Measurements from ENCODE around the gene KRT71.

Gene KRT71

DNA sequence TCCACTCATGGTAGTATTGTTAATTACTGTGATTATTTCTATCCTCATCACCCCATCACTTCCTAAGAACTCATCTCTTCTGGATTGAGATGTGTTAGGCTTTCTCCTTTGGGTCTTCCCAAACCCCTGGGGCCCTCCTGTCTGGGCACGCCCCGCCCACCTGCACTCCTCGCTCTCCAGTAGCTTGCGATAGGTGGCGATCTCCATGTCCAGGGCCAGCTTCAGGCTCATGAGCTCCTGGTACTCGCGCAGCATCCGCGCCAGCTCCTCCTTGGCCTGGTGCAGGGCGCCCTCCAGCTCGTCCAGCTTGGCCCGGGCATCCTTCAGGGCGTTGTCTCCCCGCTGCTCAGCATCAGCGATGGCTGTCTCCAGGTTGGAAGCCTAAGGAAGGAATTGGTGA is 6.8 kb downstream of the KRT71 start:
- Histone ChIP-seq H3K27ac (ENCODE audit: low read depth, low read length, poor library complexity, severe bottlenecking) (no peak overlapping the region), H3K9me3 (ENCODE audit: low read length) (no peaks in the 10 kb centered on the region), H3K36me3 (ENCODE audit: insufficient read depth, low read length) (no peaks in the 10 kb centered on the region), H4K20me1 (ENCODE audit: insufficient read depth, low read length) (no peaks in the 10 kb centered on the region), H3K9me2 (ENCODE audit: low read depth, low read length) (no peaks in the 10 kb centered on the region), H3K79me2 (ENCODE audit: insufficient read depth, low read length) (no peaks in the 10 kb centered on the region), H3K4me2 (ENCODE audit: low read length) (no peak overlapping the region), H3K4me3 (ENCODE audit: low read depth, low read length, poor library complexity, severe bottlenecking) (no peak overlapping the region), H3F3A (ENCODE audit: insufficient read depth, low read length) (no peaks in the 10 kb centered on the region), H3K9ac (ENCODE audit: low read length) (no peak overlapping the region), H3K27me3 (ENCODE audit: insufficient read depth, low read length) (no peaks in the 10 kb centered on the region), H2AFZ (ENCODE audit: low read length) (no peak overlapping the region), H3K4me1 (ENCODE audit: insufficient read depth, low read length, severe bottlenecking) (no peaks in the 10 kb centered on the region)
- TF ChIP-seq CTCF (IDR thresholded peaks at IDR 0.05; ENCODE audit: low read length): no peak
- no peak for TF ChIP-seq EZH2 (IDR thresholded peaks at IDR 0.05; ENCODE audit: borderline replicate concordance, low read length)

DNA sequence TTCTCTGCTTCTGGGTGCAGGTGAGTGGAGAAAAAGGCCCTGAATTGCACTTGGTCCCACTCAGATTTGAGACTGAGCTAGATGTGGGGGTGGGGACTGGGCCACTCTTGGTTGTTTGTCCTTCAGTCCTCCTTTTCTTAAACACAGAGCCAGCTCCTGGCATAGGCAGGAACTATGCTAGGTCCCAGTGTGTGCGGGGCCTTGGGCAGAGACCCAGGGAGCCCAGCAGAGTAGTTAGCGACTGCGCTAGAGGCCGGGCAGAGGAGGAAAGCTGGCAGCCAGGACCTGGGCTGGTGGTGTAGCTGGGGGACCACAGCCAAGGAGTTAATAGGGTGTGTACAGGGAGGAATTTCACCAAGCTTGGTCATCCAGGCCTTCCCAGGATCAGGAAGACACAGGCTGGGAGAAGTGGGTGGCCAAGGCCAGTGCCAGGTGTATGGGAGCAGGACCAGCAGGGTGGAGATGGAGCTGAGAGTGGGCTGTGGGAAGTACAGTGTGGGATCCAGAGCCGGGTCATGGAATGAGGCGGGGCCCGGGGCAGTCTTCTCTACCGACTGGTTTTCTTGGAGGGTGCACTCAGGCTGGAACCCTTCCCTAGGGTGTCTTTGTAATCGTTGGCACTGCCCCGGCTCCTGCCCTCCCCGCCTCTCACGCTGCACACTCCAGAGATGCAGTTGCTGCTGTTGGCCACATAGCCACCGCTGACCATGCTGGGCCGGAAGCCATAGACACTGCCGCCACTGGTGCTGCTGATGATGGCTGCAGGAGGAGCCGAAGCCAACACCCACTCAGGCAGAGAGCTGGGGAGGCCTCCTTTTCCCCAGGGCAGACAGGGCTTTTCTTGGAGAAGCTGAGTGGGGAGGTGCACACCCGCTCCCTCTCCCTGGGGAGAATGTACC is 8.7 kb downstream of the KRT71 start:
- no peak overlapping the region for H3K9ac ChIP-seq (ENCODE audit: low read length)
- H3K9me2 ChIP-seq (ENCODE audit: low read depth, low read length): no peaks in the 10 kb centered on the region
- H4K20me1 ChIP-seq (ENCODE audit: insufficient read depth, low read length): no peaks in the 10 kb centered on the region
- no peak overlapping the region for H2AFZ ChIP-seq (ENCODE audit: low read length)
- no peaks in the 10 kb centered on the region for H3K27me3 ChIP-seq (ENCODE audit: insufficient read depth, low read length)
- no peaks in the 10 kb centered on the region for H3K79me2 ChIP-seq (ENCODE audit: insufficient read depth, low read length)
- no peaks in the 10 kb centered on the region for H3K36me3 ChIP-seq (ENCODE audit: insufficient read depth, low read length)
- H3F3A ChIP-seq (ENCODE audit: insufficient read depth, low read length): no peaks in the 10 kb centered on the region
- TF ChIP-seq CTCF (IDR thresholded peaks at IDR 0.05; ENCODE audit: low read length): no peak
- no peak for TF ChIP-seq EZH2 (IDR thresholded peaks at IDR 0.05; ENCODE audit: borderline replicate concordance, low read length)
- no peaks in the 10 kb centered on the region for H3K9me3 ChIP-seq (ENCODE audit: low read length)
- no peak overlapping the region for H3K27ac ChIP-seq (ENCODE audit: low read depth, low read length, poor library complexity, severe bottlenecking)
- no peaks in the 10 kb centered on the region for H3K4me1 ChIP-seq (ENCODE audit: insufficient read depth, low read length, severe bottlenecking)
- H3K4me3 ChIP-seq (ENCODE audit: low read depth, low read length, poor library complexity, severe bottlenecking): no peak overlapping the region
- no peak overlapping the region for H3K4me2 ChIP-seq (ENCODE audit: low read length)

DNA sequence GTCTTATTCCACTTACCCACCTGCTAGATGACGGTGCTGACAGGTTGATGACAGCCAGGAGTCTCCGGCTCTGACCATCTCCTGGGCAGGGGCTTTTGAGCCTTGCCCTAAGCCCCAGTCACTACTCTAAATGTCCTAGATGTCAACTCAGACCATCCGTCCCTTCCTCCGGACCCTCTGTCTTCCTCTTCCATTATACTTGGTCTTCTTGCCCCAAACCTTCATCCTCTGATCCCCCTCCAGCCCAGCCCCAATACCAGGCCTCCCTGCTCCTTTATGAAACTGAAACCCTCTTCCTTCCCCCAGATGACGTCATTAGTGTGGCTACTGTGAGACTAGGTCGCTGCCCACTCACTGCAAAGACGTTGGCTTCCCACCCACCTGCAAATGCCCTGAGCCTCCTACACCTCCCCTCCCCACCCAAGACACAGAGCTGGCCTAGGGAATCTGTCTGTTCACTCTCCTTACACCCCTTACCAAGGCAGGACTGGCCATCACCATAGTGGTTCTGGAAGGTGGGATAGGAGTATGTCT is 10.1 kb downstream of the KRT71 start:
- Histone ChIP-seq H3K27me3 (ENCODE audit: insufficient read depth, low read length) (no peaks in the 10 kb centered on the region), H3K4me1 (ENCODE audit: insufficient read depth, low read length, severe bottlenecking) (no peaks in the 10 kb centered on the region), H3K27ac (ENCODE audit: low read depth, low read length, poor library complexity, severe bottlenecking) (no peak overlapping the region), H3F3A (ENCODE audit: insufficient read depth, low read length) (no peaks in the 10 kb centered on the region), H3K9ac (ENCODE audit: low read length) (no peak overlapping the region), H3K9me3 (ENCODE audit: low read length) (no peaks in the 10 kb centered on the region), H3K4me2 (ENCODE audit: low read length) (no peak overlapping the region), H2AFZ (ENCODE audit: low read length) (no peak overlapping the region), H3K79me2 (ENCODE audit: insufficient read depth, low read length) (no peaks in the 10 kb centered on the region), H3K36me3 (ENCODE audit: insufficient read depth, low read length) (no peaks in the 10 kb centered on the region), H3K9me2 (ENCODE audit: low read depth, low read length) (no peaks in the 10 kb centered on the region), H3K4me3 (ENCODE audit: low read depth, low read length, poor library complexity, severe bottlenecking) (no peak overlapping the region), H4K20me1 (ENCODE audit: insufficient read depth, low read length) (no peaks in the 10 kb centered on the region)
- TF ChIP-seq CTCF (IDR thresholded peaks at IDR 0.05; ENCODE audit: low read length): no peak
- no peak for TF ChIP-seq EZH2 (IDR thresholded peaks at IDR 0.05; ENCODE audit: borderline replicate concordance, low read length)

All from OCI-LY1 (cell line).